Caco-2 (cell line): ENCODE data around the gene PSD4. TPM values are rescaled to one million over a fixed set of nuclear protein-coding genes. Genes with fewer than 3 reads are reported as not detected.

Experiments
- BruUV-seq: library from RNA; stranded (reverse); fragments of 400-500 nt; replicated peaks from 2 replicates; lab custom pipeline; 2021; lab: Mats Ljungman, UMichigan
- CTCF ChIA-PET: fragments of 300-600 bp; sonication (Branson Sonifier 250); formaldehyde crosslinking; loops from one replicate; lab custom pipeline; 2022; ENCODE audit warnings: antibody characterized with exemption; lab: Charles Lee
- POLR2A ChIA-PET: fragments of 300-600 bp; sonication (Branson Sonifier 250); formaldehyde crosslinking; loops from one replicate; lab custom pipeline; 2022; ENCODE audit warnings: antibody characterized with exemption; lab: Charles Lee
- DNase-seq, 2 experiments: peaks; one replicate each; pipeline versions ENCODE4 v3.0.0 to v3.0.0-alpha.2; 2020 to 2022
- H3K27me3 ChIP-seq: replicated peaks from 2 replicates; pipeline ENCODE4 v1.6.0; 2011; ENCODE audit warnings: low read length; ENCODE audit not compliant: control insufficient read depth, insufficient read depth
- H3K36me3 ChIP-seq: 2 replicates; pipeline ENCODE4 v1.5.1; 2011; ENCODE audit warnings: low read length; ENCODE audit not compliant: control insufficient read depth, insufficient read depth
- H3K4me1 ChIP-seq: fragments of 250-450 bp; sonication (Bioruptor Pico); 2 replicates; pipeline ENCODE4 v1.5.1; 2020; ENCODE audit warnings: mild to moderate bottlenecking
- H3K4me3 ChIP-seq: 2 replicates; pipeline ENCODE4 v1.5.1; 2011; ENCODE audit warnings: low read depth, mild to moderate bottlenecking, control low read depth, low read length
- H3K9me3 ChIP-seq: fragments of 250-450 bp; sonication (Bioruptor Pico); 2 replicates; pipeline ENCODE4 v1.5.1; 2020; ENCODE audit warnings: mild to moderate bottlenecking, moderate library complexity
- H3K27ac Mint-ChIP-seq: one replicate; pipeline ENCODE4 v1.8.0; 2022; ENCODE audit warnings: mixed read lengths; ENCODE audit not compliant: unreplicated experiment
- H3K27me3 Mint-ChIP-seq: one replicate; pipeline ENCODE4 v1.8.0; 2022; ENCODE audit warnings: mixed read lengths; ENCODE audit not compliant: insufficient read depth, unreplicated experiment
- H3K36me3 Mint-ChIP-seq: one replicate; pipeline ENCODE4 v1.8.0; 2022; ENCODE audit warnings: mild to moderate bottlenecking, mixed read lengths; ENCODE audit not compliant: insufficient read depth, unreplicated experiment
- H3K4me1 Mint-ChIP-seq: one replicate; pipeline ENCODE4 v1.8.0; 2022; ENCODE audit warnings: low read depth, mixed read lengths; ENCODE audit not compliant: unreplicated experiment
- H3K4me3 Mint-ChIP-seq: one replicate; pipeline ENCODE4 v1.8.0; 2022; ENCODE audit warnings: mild to moderate bottlenecking, moderate library complexity, mixed read lengths; ENCODE audit not compliant: unreplicated experiment
- H3K9me3 Mint-ChIP-seq: one replicate; pipeline ENCODE4 v1.8.0; 2022; ENCODE audit warnings: mixed read lengths; ENCODE audit not compliant: unreplicated experiment
- intact Hi-C: fragments of 100-400 bp; cut with micrococcal nuclease; formaldehyde crosslinking; loops from one replicate; pipeline ENCODE4 v1.10.0; 2022; ENCODE audit not compliant: unreplicated experiment
- total RNA-seq: library from RNA; stranded (reverse); gene quantifications from 2 replicates; pipeline ENCODE4 v1.2.3, GENCODE V29; 2022
- TF ChIP-seq, protein P1 (sequence below), 2 experiments: fragments of 200-600 bp in 1 of 2; IDR thresholded peaks; 1 replicate in 1 of 2; 2 replicates in 1 of 2; pipeline versions ENCODE4 v1.5.1 to v1.8.0; 2011 to 2022; ENCODE audit warnings: antibody characterized with exemption in 1 of 2, control low read depth in 1 of 2, inconsistent platforms in 1 of 2, low read depth in 1 of 2, low read length in 1 of 2, mild to moderate bottlenecking in 1 of 2, moderate library complexity in 1 of 2; ENCODE audit not compliant: insufficient read depth in 1 of 2, severe bottlenecking in 1 of 2, unreplicated experiment in 1 of 2

Gene PSD4
- total RNA-seq, 1 experiment from 2014 or later = 18.7 TPM

- TF ChIP-seq, protein P1, sequence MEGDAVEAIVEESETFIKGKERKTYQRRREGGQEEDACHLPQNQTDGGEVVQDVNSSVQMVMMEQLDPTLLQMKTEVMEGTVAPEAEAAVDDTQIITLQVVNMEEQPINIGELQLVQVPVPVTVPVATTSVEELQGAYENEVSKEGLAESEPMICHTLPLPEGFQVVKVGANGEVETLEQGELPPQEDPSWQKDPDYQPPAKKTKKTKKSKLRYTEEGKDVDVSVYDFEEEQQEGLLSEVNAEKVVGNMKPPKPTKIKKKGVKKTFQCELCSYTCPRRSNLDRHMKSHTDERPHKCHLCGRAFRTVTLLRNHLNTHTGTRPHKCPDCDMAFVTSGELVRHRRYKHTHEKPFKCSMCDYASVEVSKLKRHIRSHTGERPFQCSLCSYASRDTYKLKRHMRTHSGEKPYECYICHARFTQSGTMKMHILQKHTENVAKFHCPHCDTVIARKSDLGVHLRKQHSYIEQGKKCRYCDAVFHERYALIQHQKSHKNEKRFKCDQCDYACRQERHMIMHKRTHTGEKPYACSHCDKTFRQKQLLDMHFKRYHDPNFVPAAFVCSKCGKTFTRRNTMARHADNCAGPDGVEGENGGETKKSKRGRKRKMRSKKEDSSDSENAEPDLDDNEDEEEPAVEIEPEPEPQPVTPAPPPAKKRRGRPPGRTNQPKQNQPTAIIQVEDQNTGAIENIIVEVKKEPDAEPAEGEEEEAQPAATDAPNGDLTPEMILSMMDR (IDR thresholded peaks at IDR 0.05; ENCODE audit: insufficient read depth in 1 of 2, low read depth in 1 of 2, low read length in 1 of 2, severe bottlenecking in 1 of 2, unreplicated experiment in 1 of 2) = no peak
- CTCF ChIA-PET = interaction anchor here (2.0 kb wide), 1 partner anchor 54 kb away, joined by 5 read pairs; no protein-coding TSS in a partner anchor
- Mint-ChIP-seq H3K27me3 (no peaks in the 10 kb centered on the region), H3K27ac (no peak overlapping the region), H3K9me3 (no peaks in the 10 kb centered on the region), H3K4me3 (no peak overlapping the region), H3K36me3 (peaks cover 4% of the 10 kb centered on the region), H3K4me1 (no peaks in the 10 kb centered on the region)
- BruUV-seq = no TSS peak
- Histone ChIP-seq H3K27me3 (no peaks in the 10 kb centered on the region), H3K9me3 (no peaks in the 10 kb centered on the region), H3K4me3 (no peak overlapping the region), H3K4me1 (no peaks in the 10 kb centered on the region), H3K36me3 (no peaks in the 10 kb centered on the region; the same call in none of the 2 replicates)
- no peak for DNase-seq
- POLR2A ChIA-PET = no interaction called here
- intact Hi-C loops = no loop called here
Measured at GRCh38 chr2:113258471-113259147, 84.8 kb downstream of the PSD4 start.

Other genes starting within 250 kb of the PSD4 start
- gene IL36G, start 196.0 kb upstream of the PSD4 start, total RNA-seq = not detected in 2 replicates
- gene IL36A, start 168.5 kb upstream of the PSD4 start, total RNA-seq = not detected in 2 replicates
- gene IL36B, start 121.1 kb upstream of the PSD4 start, total RNA-seq = not detected in 2 replicates
- gene IL36RN, start 114.8 kb upstream of the PSD4 start, total RNA-seq = 0.19 TPM in 1 of 2 replicates, not detected in the other
- gene IL1F10, start 106.0 kb upstream of the PSD4 start, total RNA-seq = not detected in 2 replicates
- gene IL1RN, start 46.4 kb upstream of the PSD4 start, total RNA-seq = not detected in 2 replicates
- 7.5 and 7.7 TPM in 2 replicates for gene PAX8, start 105.0 kb downstream of the PSD4 start, total RNA-seq